Hepatocyte (in vitro differentiated cells): ENCODE measurements around the gene DMD. TPM values are rescaled to one million over a fixed set of nuclear protein-coding genes. Genes with fewer than 3 reads are reported as not detected.

Experiments
- DNase-seq: peaks from one replicate; pipeline ENCODE4 v3.0.0-alpha.2; 2016; ENCODE audit warnings: low spot score
- H2AFZ ChIP-seq: fragments of 200-600 bp; sonication (generic); 2 replicates; pipeline ENCODE4 v1.6.0; 2016; ENCODE audit warnings: antibody characterized with exemption, mild to moderate bottlenecking
- H3K27ac ChIP-seq: fragments of 200-600 bp; sonication (generic); 2 replicates; pipeline ENCODE4 v1.5.1; 2016; ENCODE audit warnings: mild to moderate bottlenecking
- H3K27me3 ChIP-seq: fragments of 200-600 bp; sonication (generic); 2 replicates; pipeline ENCODE4 v1.6.1; 2016
- H3K36me3 ChIP-seq: fragments of 200-600 bp; sonication (generic); replicated peaks from 2 replicates; pipeline ENCODE4 v1.5.1; 2016; ENCODE audit warnings: low read depth; ENCODE audit not compliant: insufficient read depth
- H3K4me1 ChIP-seq: fragments of 200-600 bp; sonication (generic); 2 replicates; pipeline ENCODE4 v1.5.1; 2016; ENCODE audit warnings: mild to moderate bottlenecking, moderate library complexity; ENCODE audit not compliant: insufficient read depth
- H3K4me2 ChIP-seq: fragments of 200-600 bp; sonication (generic); 2 replicates; pipeline ENCODE4 v1.6.0; 2016
- H3K4me3 ChIP-seq: fragments of 200-600 bp; sonication (generic); 2 replicates; pipeline ENCODE4 v1.5.1; 2016; ENCODE audit warnings: mild to moderate bottlenecking
- H3K79me2 ChIP-seq: fragments of 200-600 bp; sonication (generic); 2 replicates; pipeline ENCODE4 v1.6.0; 2017; ENCODE audit warnings: mild to moderate bottlenecking
- H3K9me2 ChIP-seq: fragments of 200-600 bp; sonication (generic); replicated peaks from 2 replicates; pipeline ENCODE4 v1.6.0; 2017; ENCODE audit warnings: mild to moderate bottlenecking; ENCODE audit not compliant: insufficient read depth
- H3K9me3 ChIP-seq: fragments of 200-600 bp; sonication (generic); 2 replicates; pipeline ENCODE4 v1.5.1; 2016; ENCODE audit warnings: low read depth, mild to moderate bottlenecking
- H4K20me1 ChIP-seq: fragments of 200-600 bp; sonication (generic); 2 replicates; pipeline ENCODE4 v1.6.0; 2016; ENCODE audit warnings: mild to moderate bottlenecking; ENCODE audit not compliant: insufficient read depth, poor library complexity, severe bottlenecking
- CTCF ChIP-seq: fragments of 200-600 bp; sonication (generic); IDR thresholded peaks from 2 replicates; pipeline ENCODE4 v1.5.1; 2016; ENCODE audit warnings: antibody characterized with exemption, mild to moderate bottlenecking; ENCODE audit not compliant: poor library complexity
- EZH2 ChIP-seq: fragments of 200-600 bp; sonication (generic); IDR thresholded peaks from 2 replicates; pipeline ENCODE4 v1.6.1; 2016; ENCODE audit warnings: antibody characterized with exemption, mild to moderate bottlenecking, borderline replicate concordance
- EZH2phosphoT487 ChIP-seq: fragments of 200-600 bp; sonication (generic); IDR thresholded peaks from one replicate; pipeline ENCODE4 v1.6.1; 2018; ENCODE audit warnings: antibody characterized with exemption, mild to moderate bottlenecking, low read depth, moderate library complexity; ENCODE audit not compliant: unreplicated experiment, severe bottlenecking
- WGBS: methylation state at CpG from one replicate; pipeline ENCODE4 v1.1.6; 2016; ENCODE audit warnings: low lambda C conversion rate; ENCODE audit errors: missing lambda C conversion rate; 5-methylcytosine and 5-hydroxymethylcytosine counted together
- polyA plus RNA-seq: library from polyadenylated mRNA; unstranded; fragments of >200 nt; fragmentation: Nextera tagmentation; extraction: Ambion mirVana; gene quantifications from 2 replicates; pipeline ENCODE4 v1.2.1, GENCODE V29; 2016
- total RNA-seq: library from RNA; depleted of rRNA; stranded (reverse); fragments of >200 nt; gene quantifications from 2 replicates; pipeline ENCODE4 v1.2.3, GENCODE V29; 2014

DMD gene
- total and polyA plus RNA-seq, 2 experiments from 2014 or later, result 14.2 to 27.8 TPM

GRCh38 chrX:32195611-32196010 is 1015.7 kb downstream of the DMD start:
- no peak overlapping the region for H2AFZ ChIP-seq
- 18% methylated on average over 2 of the region's 2 CpGs for WGBS
- H4K20me1 ChIP-seq, result no peaks in the 10 kb centered on the region
- H3K4me2 ChIP-seq, result no peak overlapping the region
- DNase-seq, result no peak
- H3K9me2 ChIP-seq, result no peaks in the 10 kb centered on the region
- no peak overlapping the region for H3K4me3 ChIP-seq
- no peaks in the 10 kb centered on the region for H3K9me3 ChIP-seq
- TF ChIP-seq EZH2phosphoT487, result no peak
- no peak for TF ChIP-seq CTCF
- no peak for TF ChIP-seq EZH2
- no peaks in the 10 kb centered on the region for H3K27me3 ChIP-seq
- H3K4me1 ChIP-seq, result no peaks in the 10 kb centered on the region
- no peak overlapping the region for H3K27ac ChIP-seq
- no peaks in the 10 kb centered on the region for H3K79me2 ChIP-seq
- no peaks in the 10 kb centered on the region for H3K36me3 ChIP-seq

- no peaks in the 10 kb centered on the region for H3K4me1 ChIP-seq
- H2AFZ ChIP-seq, result no peak overlapping the region
- DNase-seq, result no peak
- H3K27me3 ChIP-seq, result no peaks in the 10 kb centered on the region
- no peak overlapping the region for H3K4me3 ChIP-seq
- no peaks in the 10 kb centered on the region for H3K9me2 ChIP-seq
- H3K79me2 ChIP-seq, result no peaks in the 10 kb centered on the region
- TF ChIP-seq EZH2phosphoT487, result no peak
- TF ChIP-seq CTCF, result no peak
- no peak for TF ChIP-seq EZH2
- H3K9me3 ChIP-seq, result no peaks in the 10 kb centered on the region
- no peaks in the 10 kb centered on the region for H3K36me3 ChIP-seq
- H3K27ac ChIP-seq, result no peak overlapping the region
- H3K4me2 ChIP-seq, result no peak overlapping the region
- WGBS, result 81% methylated on average over 6 of the region's 6 CpGs
- H4K20me1 ChIP-seq, result no peaks in the 10 kb centered on the region
Observed at GRCh38 chrX:32191316-32191715, 1020.0 kb downstream of the DMD start.

GRCh38 chrX:32185160-32185559 is 1026.2 kb downstream of the DMD start:
- Histone ChIP-seq H3K27me3 (no peaks in the 10 kb centered on the region), H3K27ac (no peak overlapping the region), H3K4me2 (no peak overlapping the region), H3K4me1 (no peaks in the 10 kb centered on the region), H3K79me2 (no peaks in the 10 kb centered on the region), H3K9me3 (no peaks in the 10 kb centered on the region), H3K4me3 (no peak overlapping the region), H4K20me1 (no peaks in the 10 kb centered on the region), H2AFZ (no peak overlapping the region), H3K36me3 (no peaks in the 10 kb centered on the region), H3K9me2 (no peaks in the 10 kb centered on the region)
- TF ChIP-seq EZH2phosphoT487 (no peak), CTCF (no peak), EZH2 (no peak)
- no peak for DNase-seq
- 42% methylated on average over 2 of the region's 2 CpGs for WGBS

- Histone ChIP-seq H4K20me1 (no peaks in the 10 kb centered on the region), H3K36me3 (no peaks in the 10 kb centered on the region), H3K4me2 (no peak overlapping the region), H3K9me2 (no peaks in the 10 kb centered on the region), H3K27me3 (no peaks in the 10 kb centered on the region), H3K27ac (no peak overlapping the region), H2AFZ (no peak overlapping the region), H3K4me3 (no peak overlapping the region), H3K9me3 (no peaks in the 10 kb centered on the region), H3K79me2 (no peaks in the 10 kb centered on the region), H3K4me1 (no peaks in the 10 kb centered on the region)
- TF ChIP-seq EZH2phosphoT487 (no peak), EZH2 (no peak), CTCF (no peak)
- DNase-seq, result no peak
Observed at GRCh38 chrX:32183066-32183465, 1028.3 kb downstream of the DMD start.
